ENCODE measurements around the gene DDR2.

The DDR2 gene

GRCh38 chr1:162700131-162700530 lies 67.9 kb downstream of the DDR2 start:
- TF ChIP-seq, protein P1, sequence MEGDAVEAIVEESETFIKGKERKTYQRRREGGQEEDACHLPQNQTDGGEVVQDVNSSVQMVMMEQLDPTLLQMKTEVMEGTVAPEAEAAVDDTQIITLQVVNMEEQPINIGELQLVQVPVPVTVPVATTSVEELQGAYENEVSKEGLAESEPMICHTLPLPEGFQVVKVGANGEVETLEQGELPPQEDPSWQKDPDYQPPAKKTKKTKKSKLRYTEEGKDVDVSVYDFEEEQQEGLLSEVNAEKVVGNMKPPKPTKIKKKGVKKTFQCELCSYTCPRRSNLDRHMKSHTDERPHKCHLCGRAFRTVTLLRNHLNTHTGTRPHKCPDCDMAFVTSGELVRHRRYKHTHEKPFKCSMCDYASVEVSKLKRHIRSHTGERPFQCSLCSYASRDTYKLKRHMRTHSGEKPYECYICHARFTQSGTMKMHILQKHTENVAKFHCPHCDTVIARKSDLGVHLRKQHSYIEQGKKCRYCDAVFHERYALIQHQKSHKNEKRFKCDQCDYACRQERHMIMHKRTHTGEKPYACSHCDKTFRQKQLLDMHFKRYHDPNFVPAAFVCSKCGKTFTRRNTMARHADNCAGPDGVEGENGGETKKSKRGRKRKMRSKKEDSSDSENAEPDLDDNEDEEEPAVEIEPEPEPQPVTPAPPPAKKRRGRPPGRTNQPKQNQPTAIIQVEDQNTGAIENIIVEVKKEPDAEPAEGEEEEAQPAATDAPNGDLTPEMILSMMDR (conservative IDR thresholded peaks at IDR 0.05; ENCODE audit: control insufficient read depth, insufficient read depth, low read depth, low read length): no peak
- DNase-seq (ENCODE audit: low read depth): no peak
- no peak overlapping the region for H3K4me3 ChIP-seq (ENCODE audit: control insufficient read depth, low read depth, low read length)

DNA sequence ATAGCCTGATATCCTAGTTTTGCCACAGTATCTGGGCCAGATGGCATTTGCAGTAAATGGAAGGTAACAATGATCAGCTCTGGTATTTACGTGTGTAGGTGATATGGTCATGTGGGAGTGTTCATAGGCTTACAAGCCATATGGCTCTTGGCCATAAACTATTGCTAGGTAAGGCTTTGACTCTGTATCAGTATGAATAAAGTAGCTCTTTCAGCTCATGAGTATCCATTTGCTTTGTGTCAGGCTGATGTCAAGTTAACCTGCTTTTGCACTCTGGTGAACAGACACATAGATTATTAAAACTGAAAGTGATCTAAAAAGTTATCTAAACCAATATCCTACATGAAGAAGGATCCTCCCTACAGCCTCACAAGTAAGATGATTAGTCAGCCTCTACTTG lies 69.0 kb downstream of the DDR2 start:
- TF ChIP-seq, protein P1 (conservative IDR thresholded peaks at IDR 0.05; ENCODE audit: control insufficient read depth, insufficient read depth, low read depth, low read length): no peak
- H3K4me3 ChIP-seq (ENCODE audit: control insufficient read depth, low read depth, low read length): no peak overlapping the region
- DNase-seq (ENCODE audit: low read depth): no peak

- TF ChIP-seq, protein P1 (conservative IDR thresholded peaks at IDR 0.05; ENCODE audit: control insufficient read depth, insufficient read depth, low read depth, low read length): no peak
- H3K4me3 ChIP-seq (ENCODE audit: control insufficient read depth, low read depth, low read length): no peak overlapping the region
- no peak for DNase-seq (ENCODE audit: low read depth)
These were observed 70.4 kb downstream of the DDR2 start for GRCh38 chr1:162702628-162703027.

DNA sequence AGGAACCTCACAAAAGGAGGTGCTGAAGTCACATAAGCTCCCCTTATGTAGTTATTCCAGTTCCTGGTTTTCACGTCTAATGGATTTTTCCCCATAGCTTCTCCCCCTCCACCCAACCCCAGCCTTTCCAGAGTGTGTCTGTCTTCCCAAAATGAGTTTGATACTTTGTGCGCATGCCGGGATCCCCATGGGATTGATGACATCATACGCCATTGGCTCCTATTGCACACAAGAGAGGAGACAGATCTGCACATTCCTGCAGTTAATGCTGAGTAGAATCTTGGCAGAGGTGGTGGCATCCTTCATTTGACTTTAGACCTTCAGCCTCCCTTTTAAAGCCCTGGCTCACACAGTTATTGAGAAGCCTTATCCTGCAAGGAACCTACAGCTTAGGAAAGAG lies 71.4 kb downstream of the DDR2 start:
- TF ChIP-seq, protein P1 (conservative IDR thresholded peaks at IDR 0.05; ENCODE audit: control insufficient read depth, insufficient read depth, low read depth, low read length): no peak
- DNase-seq (ENCODE audit: low read depth): peak; percentile 89

DNA sequence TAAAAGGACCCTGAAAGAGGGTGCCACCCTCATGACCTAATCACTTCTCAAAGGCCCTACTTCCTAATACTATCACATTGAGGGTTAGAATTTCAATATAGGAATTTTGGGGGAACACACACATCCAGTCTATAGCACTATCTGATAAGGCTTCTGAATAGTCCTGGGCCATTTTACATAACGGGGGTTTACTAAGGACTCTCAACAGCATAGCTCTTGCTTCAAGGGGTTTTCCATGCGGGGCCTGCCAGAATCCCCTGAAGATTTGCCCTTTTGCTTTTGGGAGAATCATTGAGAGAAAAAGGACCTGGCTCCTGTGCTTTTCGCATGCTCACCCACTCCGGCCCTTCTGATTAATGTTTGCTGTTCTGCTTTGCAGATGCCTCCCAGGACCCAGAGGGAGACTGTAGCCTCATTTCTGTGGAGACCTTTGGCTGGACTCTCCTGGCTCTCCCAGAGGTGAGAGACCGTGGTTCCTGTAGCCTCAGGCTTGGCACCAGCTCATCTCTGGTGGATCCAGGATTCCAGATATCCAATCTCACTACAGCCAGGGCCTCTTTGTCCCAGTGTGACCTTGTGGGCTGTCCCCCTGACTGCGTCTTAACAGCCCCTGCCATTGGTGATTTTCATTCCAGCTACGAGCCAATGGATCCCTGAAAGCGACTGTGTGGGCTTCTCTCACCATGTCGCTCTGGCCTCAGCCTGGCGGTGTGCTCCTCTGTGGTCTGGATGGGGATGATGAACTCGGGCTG lies 72.6 kb downstream of the DDR2 start:
- TF ChIP-seq, protein P1 (conservative IDR thresholded peaks at IDR 0.05; ENCODE audit: control insufficient read depth, insufficient read depth, low read depth, low read length): no peak
- H3K4me3 ChIP-seq (ENCODE audit: control insufficient read depth, low read depth, low read length): no peak overlapping the region

More for the DNA sequence above, 71.4 kb downstream of the DDR2 start:
- no peak overlapping the region for H3K4me3 ChIP-seq (ENCODE audit: control insufficient read depth, low read depth, low read length)

GRCh38 chr1:162706003-162706402 lies 73.7 kb downstream of the DDR2 start:
- TF ChIP-seq, protein P1 (conservative IDR thresholded peaks at IDR 0.05; ENCODE audit: control insufficient read depth, insufficient read depth, low read depth, low read length): no peak
- no peak for DNase-seq (ENCODE audit: low read depth)
- no peak overlapping the region for H3K4me3 ChIP-seq (ENCODE audit: control insufficient read depth, low read depth, low read length)

More for the DNA sequence above, 72.6 kb downstream of the DDR2 start:
- no peak for DNase-seq (ENCODE audit: low read depth)
